SK-N-DZ (cell line): Measurements from ENCODE around the gene ZFR2.
A peak's percentile ranks its signal among the peaks of the same experiment; 100 is the strongest.
"Not testable (repeated sequence)": the region's sequence is repeated elsewhere in the genome, so short reads cannot be mapped to it uniquely, and the experiment has no call there.

Source experiments
- DNase-seq: peaks from one replicate; pipeline ENCODE4 v3.0.0-alpha.2; 2015; ENCODE audit warnings: low spot score

Gene ZFR2

GRCh38 chr19:3771906-3772455, 96.9 kb downstream of the ZFR2 start, which contains the start of gene RAX2:
Gene RAX2 (minus strand): TSS chr19:3772228. CDS start chr19:3771742, 486 bp downstream.
- no peak for DNase-seq

DNA sequence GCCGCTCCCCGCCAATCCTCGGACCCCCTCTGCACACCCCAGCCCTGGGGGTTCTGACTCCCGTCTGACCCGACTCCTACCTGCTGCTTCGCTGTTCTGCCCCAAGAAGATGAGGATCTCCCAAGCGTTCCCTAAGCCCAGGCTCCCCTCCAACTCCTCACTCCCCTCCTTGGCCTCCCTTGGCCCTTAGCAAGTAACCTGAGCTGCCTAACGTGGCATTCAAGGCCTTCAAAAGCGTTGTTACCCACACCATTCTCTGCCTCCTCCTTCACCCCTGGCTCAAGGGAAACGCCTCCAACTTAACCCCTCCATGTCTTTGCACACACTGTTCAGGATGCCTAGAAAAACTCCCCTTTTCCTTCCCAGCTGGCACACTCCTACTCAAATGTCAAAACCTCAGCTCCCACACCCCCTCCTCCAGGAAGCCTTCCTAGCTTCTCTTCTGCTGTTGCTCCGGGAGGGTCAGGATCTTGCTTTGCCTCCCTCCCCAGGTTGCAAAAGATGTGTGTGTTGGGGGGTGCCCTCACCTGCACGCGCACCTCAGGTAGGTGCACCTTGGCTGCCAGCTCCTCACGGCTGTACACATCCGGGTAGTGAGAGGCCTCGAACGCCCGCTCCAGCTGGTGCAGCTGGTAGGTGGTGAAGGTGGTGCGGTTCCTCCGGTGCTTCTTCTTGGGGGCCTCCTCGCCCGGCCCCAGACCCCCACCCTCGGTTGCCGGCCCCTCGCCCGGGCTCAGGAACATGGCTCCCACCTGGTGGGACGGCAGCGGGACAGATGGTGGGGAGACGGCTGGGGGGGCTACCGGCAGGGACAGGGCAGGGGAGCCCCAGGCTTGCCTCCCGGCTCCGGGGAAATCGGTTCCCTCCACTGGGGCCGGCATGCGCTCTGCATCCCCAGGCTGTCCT, 97.6 kb downstream of the ZFR2 start:
- no peak for DNase-seq

- DNase-seq = no peak
Measured at GRCh38 chr19:3770136-3770999, 98.5 kb downstream of the ZFR2 start.

DNA sequence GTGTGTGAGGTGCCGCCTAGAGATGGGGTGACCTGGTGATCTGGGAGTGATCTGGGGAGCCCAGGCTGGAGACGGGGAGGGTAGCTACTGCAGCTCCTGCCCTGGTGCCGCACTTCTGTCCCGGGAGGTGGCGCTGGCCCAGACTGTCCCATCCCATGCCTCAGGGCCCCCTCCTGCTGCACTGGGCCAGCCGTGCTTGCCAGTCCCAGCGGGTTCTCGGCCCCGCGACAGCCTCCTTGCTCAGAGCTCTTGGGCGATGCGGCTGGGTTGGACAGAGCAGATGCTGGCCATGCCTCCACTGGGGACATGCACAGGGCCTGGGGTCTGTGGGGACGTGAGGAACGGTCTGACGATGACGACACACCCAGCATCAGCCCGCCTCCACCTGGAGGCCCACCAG, 99.3 kb downstream of the ZFR2 start:
- DNase-seq = no peak

DNA sequence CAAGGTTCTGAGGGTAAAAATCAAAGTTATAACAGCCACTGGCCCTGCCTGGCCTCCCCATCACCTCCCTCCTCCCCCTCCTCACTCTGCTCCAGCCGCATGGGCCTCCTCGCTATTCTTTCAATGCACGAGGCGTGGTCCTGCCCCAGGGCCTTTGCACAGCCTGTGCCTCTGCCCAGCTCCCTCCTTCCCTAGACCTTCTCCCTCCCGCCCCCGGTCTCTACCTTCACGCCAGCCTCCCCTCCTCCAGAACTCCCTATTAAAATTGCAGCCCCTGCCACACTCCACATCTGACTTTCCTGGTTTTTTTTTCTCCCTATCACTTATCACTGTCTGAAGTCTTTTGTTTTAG, 100.1 kb downstream of the ZFR2 start:
- DNase-seq = no peak

DNA sequence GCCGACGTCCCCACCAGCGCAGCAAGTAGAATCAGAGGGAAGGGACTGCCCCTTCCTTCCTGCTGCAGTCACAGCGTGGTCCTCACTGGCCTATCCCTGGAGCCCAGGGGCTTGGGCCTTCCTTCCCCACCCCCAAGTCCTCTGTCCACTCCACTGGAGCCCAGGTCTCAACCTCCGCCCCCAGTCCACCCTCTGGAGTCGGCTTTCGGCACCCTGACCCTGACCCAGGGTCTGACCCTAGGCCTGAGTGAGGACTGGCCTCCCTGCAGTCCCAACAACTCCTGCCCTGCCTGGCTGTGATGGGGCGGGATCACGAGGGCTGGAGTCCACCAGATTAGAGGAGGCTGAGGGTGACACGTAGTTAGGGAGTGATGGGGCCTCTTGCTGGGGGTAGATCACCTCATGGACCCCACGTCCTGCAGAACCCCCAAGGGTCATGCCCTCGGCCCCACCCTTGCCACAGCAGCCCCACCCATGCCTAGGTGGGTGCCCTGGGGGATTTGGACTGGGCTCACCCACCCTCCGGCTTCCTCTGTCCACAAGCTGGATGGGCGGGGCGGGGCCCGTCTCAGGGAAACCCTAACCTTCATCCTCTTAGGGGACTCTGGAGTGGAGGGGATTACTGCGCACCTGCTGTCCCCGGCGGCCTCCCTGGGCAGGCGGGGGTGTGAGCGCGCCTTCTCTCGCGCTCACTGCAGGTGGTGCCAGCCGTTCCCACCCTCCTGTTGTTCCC, 100.7 kb downstream of the ZFR2 start:
- DNase-seq = no peak

DNA sequence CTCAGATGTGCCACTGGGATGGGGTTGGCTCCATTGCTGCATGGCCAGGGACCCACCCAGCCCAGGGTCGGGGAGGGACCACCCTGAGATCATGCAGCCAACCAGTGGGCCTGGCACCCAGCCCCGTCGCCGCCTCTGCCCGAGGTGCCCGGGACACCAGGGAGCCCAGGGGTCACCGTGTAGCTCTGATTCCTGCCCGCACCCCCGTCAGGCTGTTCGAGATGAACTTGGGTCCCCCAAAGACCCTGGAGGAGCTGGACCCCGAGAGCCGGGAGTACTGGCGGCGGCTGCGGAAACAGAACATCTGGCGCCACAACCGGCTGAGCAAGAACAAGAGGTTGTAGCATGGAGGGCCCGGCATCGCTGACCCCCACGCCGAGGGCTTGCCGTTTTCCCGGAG, 101.8 kb downstream of the ZFR2 start:
- DNase-seq = no peak

DNA sequence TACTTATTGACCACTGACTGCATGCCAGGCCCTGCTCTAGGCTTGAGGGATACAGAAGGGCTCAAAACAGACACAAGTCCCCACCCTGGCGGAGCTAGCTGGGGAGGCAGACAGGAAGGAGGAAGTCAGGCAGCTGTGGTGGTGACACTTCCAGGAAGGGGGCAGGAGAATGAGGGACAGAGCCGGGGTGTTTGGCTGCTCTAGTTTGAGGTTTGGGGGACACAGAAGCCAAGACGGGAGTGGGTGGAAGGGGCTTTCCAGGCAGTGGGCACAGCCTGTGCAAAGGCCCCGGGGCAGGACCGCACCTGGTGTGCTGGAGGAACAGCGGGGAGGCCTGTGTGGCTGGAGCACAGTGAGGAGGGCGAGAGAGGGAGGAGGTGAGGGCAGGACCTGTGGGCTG, 102.3 kb downstream of the ZFR2 start:
- no peak for DNase-seq

- DNase-seq = not testable (repeated sequence)
Measured at GRCh38 chr19:3765757-3766156, 103.1 kb downstream of the ZFR2 start.

GRCh38 chr19:3765121-3765520, 103.7 kb downstream of the ZFR2 start:
- DNase-seq = no peak

GRCh38 chr19:3762501-3763459, 106.1 kb downstream of the ZFR2 start, which contains the start of gene MRPL54:
Gene MRPL54 (plus strand): TSS chr19:3762682. CDS start chr19:3762701, 19 bp downstream.
- peak; percentile 98 for DNase-seq

- no peak for DNase-seq
Measured at GRCh38 chr19:3762130-3762473, 106.7 kb downstream of the ZFR2 start.

DNA sequence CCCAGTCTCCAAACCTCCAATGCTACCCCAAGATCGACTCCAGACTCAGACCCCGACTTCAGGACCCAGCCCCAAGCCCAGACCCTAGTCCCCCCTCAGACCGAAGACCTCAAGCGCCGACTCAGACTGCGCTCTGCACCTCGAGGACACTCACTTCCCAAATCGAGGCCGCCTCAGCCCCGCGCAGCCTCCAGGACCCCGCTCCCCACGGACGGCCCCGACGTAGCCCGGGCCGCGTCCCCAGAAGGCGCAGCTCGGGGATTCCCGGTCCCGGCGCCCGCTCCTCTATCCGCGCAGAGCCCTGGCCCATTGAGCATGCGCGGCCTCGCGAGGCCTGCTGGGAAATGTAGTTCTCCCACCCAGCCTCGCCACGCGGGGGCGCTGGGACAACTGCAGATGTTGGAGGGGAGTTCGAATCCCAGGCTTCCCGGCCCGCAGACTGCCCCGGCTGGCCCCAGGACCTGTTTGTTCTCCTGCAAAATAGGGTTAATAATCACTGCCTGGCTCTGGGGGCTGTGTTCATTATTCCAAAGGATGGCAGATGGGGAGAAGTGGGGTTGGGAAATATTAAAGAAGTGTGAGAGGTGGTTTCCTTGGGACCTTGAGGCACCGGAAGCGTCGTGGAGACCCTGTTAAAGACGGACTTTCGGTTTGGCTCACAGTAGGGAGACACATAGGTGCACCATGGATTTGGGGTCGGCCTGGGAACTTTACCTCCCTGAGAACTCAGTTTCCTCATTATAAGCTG, 107.3 kb downstream of the ZFR2 start, which contains the start of gene APBA3:
Gene APBA3 (minus strand): TSS at position 311 of the 748 bp plus-strand sequence. CDS start 1,428 bp downstream, outside the sequence.
- peak; percentile 84 for DNase-seq

DNA sequence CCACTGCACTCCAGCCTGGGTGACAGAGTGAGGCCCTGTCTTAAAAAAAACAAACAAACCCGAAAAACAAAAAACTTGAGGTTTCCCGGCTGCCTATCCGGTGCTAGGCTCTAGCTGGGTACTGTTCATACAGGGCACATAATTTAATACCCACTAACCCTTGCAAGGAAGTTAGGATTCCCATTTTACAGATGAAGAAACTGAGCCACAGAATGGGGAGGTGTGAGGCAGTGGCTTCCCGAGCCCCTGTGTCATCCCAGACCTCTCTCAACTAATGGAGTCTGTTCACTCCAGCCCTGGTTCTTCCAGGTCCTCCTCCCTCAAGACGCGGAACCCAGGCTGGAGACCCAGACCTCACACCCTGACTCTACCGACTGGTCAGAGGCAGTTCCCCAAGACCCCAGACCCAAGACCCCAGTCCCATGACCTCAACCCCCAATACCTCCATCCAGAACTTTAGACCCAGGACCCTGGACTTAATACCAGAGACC, 107.9 kb downstream of the ZFR2 start:
- peak; percentile 16 for DNase-seq

- no peak for DNase-seq
Measured at GRCh38 chr19:3759482-3760254, 109.2 kb downstream of the ZFR2 start.

DNA sequence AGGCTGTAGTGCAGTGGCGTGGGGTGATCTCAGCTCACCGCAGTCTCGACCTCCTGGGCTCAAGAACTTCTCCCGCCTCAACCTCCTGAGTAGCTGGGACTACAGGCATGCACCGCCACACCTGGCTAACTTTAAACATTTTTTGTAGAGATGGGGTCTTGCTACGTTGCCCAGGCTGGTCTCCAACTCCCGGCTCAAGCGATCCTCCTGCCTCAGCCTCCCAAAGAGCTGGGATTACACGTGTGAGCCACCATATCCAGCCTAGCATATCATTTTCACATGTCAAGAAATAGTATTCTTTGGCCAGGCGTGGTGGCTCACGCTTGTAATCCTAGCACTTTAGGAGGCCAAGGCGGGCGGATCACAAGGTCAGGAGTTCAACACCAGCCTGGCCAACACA, 110.5 kb downstream of the ZFR2 start:
- DNase-seq = not testable (repeated sequence)

GRCh38 chr19:3757705-3758104, 111.1 kb downstream of the ZFR2 start:
- DNase-seq = not testable (repeated sequence)
